HCT116 (cell line): ENCODE data around the gene KIRREL3. TPM values are rescaled to one million over a fixed set of nuclear protein-coding genes. Genes with fewer than 3 reads are reported as not detected.

ENCODE experiments used
- ATAC-seq: fragments of 200-7000 bp; cut with Tn5 transposase; 2 replicates; pipeline ENCODE4 v1.9.1; 2020; ENCODE audit warnings: mild to moderate bottlenecking, moderate library complexity
- BruUV-seq: library from RNA; stranded (reverse); fragments of 400-500 nt; replicated peaks from 2 replicates; lab custom pipeline; 2021; lab: Mats Ljungman, UMichigan
- CTCF ChIA-PET: fragments of 300-600 bp; sonication (Branson Sonifier 250); formaldehyde crosslinking; loops from one replicate; lab custom pipeline; 2021; ENCODE audit warnings: antibody characterized with exemption; lab: Charles Lee
- POLR2A ChIA-PET: fragments of 300-600, 350-600 bp; sonication (Branson Sonifier 250); formaldehyde crosslinking; loops from one replicate; lab custom pipeline; 2021; ENCODE audit warnings: antibody characterized with exemption; lab: Charles Lee
- RAD21 ChIA-PET, 2 experiments: fragments of 300-600 bp; sonication (Branson Sonifier 250); formaldehyde crosslinking; loops; one replicate each; lab custom pipeline; 2023; ENCODE audit warnings: low total read pairs in 2 of 2; ENCODE audit not compliant: uncharacterized antibody in 2 of 2, unreplicated experiment in 2 of 2, low non-redundant PET in 1 of 2; lab: Charles Lee
- DNase-seq: peaks from one replicate; pipeline ENCODE4 v3.0.0-alpha.2; 2010; ENCODE audit warnings: low read depth, low spot score
- H2AFZ ChIP-seq: fragments of 200-600 bp; shearing (Covaris generic), sonication (generic); 2 replicates; pipeline ENCODE4 v1.6.1; 2017; ENCODE audit warnings: low read depth, mixed run types, mixed read lengths, antibody characterized with exemption, low read length; ENCODE audit not compliant: poor library complexity, severe bottlenecking
- H3K27ac ChIP-seq: 2 replicates; pipeline ENCODE4 v1.5.1; 2012; ENCODE audit warnings: low read depth, low read length
- H3K27me3 ChIP-seq: fragments of 200-600 bp; sonication (generic); 2 replicates; pipeline ENCODE4 v1.6.1; 2016; ENCODE audit warnings: mixed run types, low read length, mixed read lengths; ENCODE audit not compliant: insufficient read depth
- H3K36me3 ChIP-seq, 2 experiments: fragments of 200-500 bp in 1 of 2; fragments of 200-600 bp in 1 of 2; sonication (Bioruptor generic) in 1 of 2; sonication (generic) in 1 of 2; 2 replicates each; pipeline versions ENCODE4 v1.5.1 to v1.6.1; 2014 to 2016; ENCODE audit warnings: low read length in 2 of 2, inconsistent platforms in 1 of 2, mixed read lengths in 1 of 2, mixed run types in 1 of 2; ENCODE audit not compliant: insufficient read depth in 2 of 2, control insufficient read depth in 1 of 2
- H3K4me1 ChIP-seq, 2 experiments: fragments of 200-600 bp in 1 of 2; sonication (generic) in 1 of 2; 2 replicates each; pipeline versions ENCODE4 v1.5.1 to v1.6.1; 2012 to 2017; ENCODE audit warnings: low read length in 2 of 2, inconsistent platforms in 1 of 2, mild to moderate bottlenecking in 1 of 2, mixed read lengths in 1 of 2, mixed run types in 1 of 2, moderate library complexity in 1 of 2; ENCODE audit not compliant: insufficient read depth in 2 of 2, control insufficient read depth in 1 of 2
- H3K4me2 ChIP-seq: fragments of 200-600 bp; sonication (generic); 2 replicates; pipeline ENCODE4 v1.6.1; 2017; ENCODE audit warnings: mixed run types, low read length, mixed read lengths
- H3K4me3 ChIP-seq, 2 experiments: fragments of 200-600 bp in 1 of 2; sonication (generic) in 1 of 2; replicated peaks in 1 of 2; 2 replicates each; pipeline ENCODE4 v1.5.1; 2011 to 2016; ENCODE audit warnings: low read length in 2 of 2, control low read depth in 1 of 2, low read depth in 1 of 2, mild to moderate bottlenecking in 1 of 2, mixed read lengths in 1 of 2, mixed run types in 1 of 2
- H3K79me2 ChIP-seq: fragments of 200-600 bp; sonication (generic); 2 replicates; pipeline ENCODE4 v1.6.1; 2017; ENCODE audit warnings: mild to moderate bottlenecking, mixed run types, low read length, moderate library complexity, mixed read lengths; ENCODE audit not compliant: insufficient read depth
- H3K9ac ChIP-seq: fragments of 200-600 bp; sonication (generic); 2 replicates; pipeline ENCODE4 v1.6.1; 2016; ENCODE audit warnings: low read length, mixed read lengths
- H3K9me2 ChIP-seq: fragments of 200-600 bp; sonication (generic), shearing (Covaris generic); 2 replicates; pipeline ENCODE4 v1.6.1; 2017; ENCODE audit warnings: mixed run types, mild to moderate bottlenecking, moderate library complexity; ENCODE audit not compliant: insufficient read depth
- H3K9me3 ChIP-seq, 2 experiments: fragments of 200-500 bp in 1 of 2; fragments of 200-600 bp in 1 of 2; sonication (Bioruptor generic) in 1 of 2; sonication (generic) in 1 of 2; 2 replicates each; pipeline ENCODE4 v1.6.1; 2014 to 2017; ENCODE audit warnings: low read length in 2 of 2, mixed read lengths in 2 of 2, inconsistent platforms in 1 of 2, low read depth in 1 of 2, mild to moderate bottlenecking in 1 of 2, mixed run types in 1 of 2, moderate library complexity in 1 of 2; ENCODE audit not compliant: control insufficient read depth in 1 of 2, insufficient read depth in 1 of 2
- H4K20me1 ChIP-seq: fragments of 200-600 bp; sonication (generic), shearing (Covaris generic); 2 replicates; pipeline ENCODE4 v1.6.1; 2017; ENCODE audit warnings: mixed run types, mild to moderate bottlenecking, moderate library complexity; ENCODE audit not compliant: insufficient read depth
- EGR1 ChIP-seq: IDR thresholded peaks from 2 replicates; pipeline ENCODE4 v1.6.1; 2012; ENCODE audit warnings: low read depth
- ELF1 ChIP-seq: IDR thresholded peaks from 2 replicates; pipeline ENCODE4 v1.6.1; 2012; ENCODE audit warnings: low read depth, borderline replicate concordance
- FOSL1 ChIP-seq: IDR thresholded peaks from 2 replicates; pipeline ENCODE4 v1.6.1; 2012; ENCODE audit warnings: low read depth
- TCF7L2 ChIP-seq: IDR thresholded peaks from 2 replicates; pipeline ENCODE4 v1.7.0; 2011; ENCODE audit warnings: borderline replicate concordance, inconsistent platforms; ENCODE audit not compliant: insufficient read depth, insufficient read length; ENCODE audit errors: extremely low read depth
- YY1 ChIP-seq: IDR thresholded peaks from 2 replicates; pipeline ENCODE4 v1.6.1; 2011; ENCODE audit warnings: low read length, low read depth, moderate library complexity, mild to moderate bottlenecking; ENCODE audit not compliant: insufficient replicate concordance; ENCODE audit errors: extremely low read depth
- ZFX ChIP-seq: fragments of 450-650 bp; IDR thresholded peaks from 2 replicates; pipeline ENCODE4 v1.6.1; 2017
- intact Hi-C: fragments of 100-400 bp; cut with micrococcal nuclease; formaldehyde crosslinking; loops from 2 replicates; pipeline ENCODE4 v1.10.0; 2022
- total RNA-seq: library from RNA; stranded (reverse); gene quantifications from one replicate; pipeline ENCODE4 v1.2.1, GENCODE V29; 2021; ENCODE audit not compliant: unreplicated experiment

The KIRREL3 gene
- total RNA-seq, 1 experiment from 2014 or later: not detected

GRCh38 chr11:126981635-126982034, 18.9 kb downstream of the KIRREL3 start:
- RAD21 ChIA-PET: no interaction called here
- Histone ChIP-seq H3K9ac (no peak overlapping the region), H3K79me2 (no peaks in the 10 kb centered on the region), H2AFZ (no peak overlapping the region), H3K27me3 (peaks cover 11% of the 10 kb centered on the region; the same call in 1 of the 2 replicates), H3K27ac (no peak overlapping the region)
- POLR2A ChIA-PET: no interaction called here
- intact Hi-C loops: no loop called here
- TF ChIP-seq YY1: no peak
- no peak for TF ChIP-seq TCF7L2
- TF ChIP-seq, all 23 proteins: peak for 0
- Histone ChIP-seq H3K4me2 (no peak overlapping the region), H3K9me2 (no peaks in the 10 kb centered on the region), H3K9me3 (no peaks in the 10 kb centered on the region), H3K36me3 (no peaks in the 10 kb centered on the region), H4K20me1 (no peaks in the 10 kb centered on the region), H3K4me3 (no peak overlapping the region), H3K4me1 (no peaks in the 10 kb centered on the region)
- no TSS peak for BruUV-seq
- DNase-seq (no peak), ATAC-seq (no peak)
- CTCF ChIA-PET: no interaction called here

- Histone ChIP-seq H4K20me1 (no peaks in the 10 kb centered on the region), H3K4me1 (no peaks in the 10 kb centered on the region), H3K9me2 (no peaks in the 10 kb centered on the region), H3K36me3 (no peaks in the 10 kb centered on the region), H3K27me3 (peaks cover 10% of the 10 kb centered on the region; the same call in 1 of the 2 replicates), H2AFZ (no peak overlapping the region), H3K79me2 (no peaks in the 10 kb centered on the region), H3K9ac (no peak overlapping the region), H3K4me2 (no peak overlapping the region), H3K9me3 (no peaks in the 10 kb centered on the region), H3K27ac (no peak overlapping the region), H3K4me3 (no peak overlapping the region)
- intact Hi-C loops: no loop called here
- ChIA-PET POLR2A (no interaction called here), RAD21 (no interaction called here), CTCF (interaction anchor here (1.2 kb wide), 1 partner anchor 443 kb away, joined by 5 read pairs; no protein-coding TSS in a partner anchor)
- BruUV-seq: no TSS peak
- no peak for TF ChIP-seq EGR1
- TF ChIP-seq FOSL1: no peak
- TF ChIP-seq ZFX: no peak
- TF ChIP-seq ELF1: no peak
- ATAC-seq (no peak), DNase-seq (no peak)
Measured at GRCh38 chr11:126978911-126979310, 21.7 kb downstream of the KIRREL3 start.
